HG02884 (cell line): ENCODE measurements around the gene CCDC71L.

ENCODE experiments used
- ATAC-seq: cut with Tn5 transposase; IDR thresholded peaks from one replicate; pipeline ENCODE4 v1.9.1; 2021; ENCODE audit warnings: mild to moderate bottlenecking, moderate library complexity; ENCODE audit not compliant: unreplicated experiment

The CCDC71L gene

DNA sequence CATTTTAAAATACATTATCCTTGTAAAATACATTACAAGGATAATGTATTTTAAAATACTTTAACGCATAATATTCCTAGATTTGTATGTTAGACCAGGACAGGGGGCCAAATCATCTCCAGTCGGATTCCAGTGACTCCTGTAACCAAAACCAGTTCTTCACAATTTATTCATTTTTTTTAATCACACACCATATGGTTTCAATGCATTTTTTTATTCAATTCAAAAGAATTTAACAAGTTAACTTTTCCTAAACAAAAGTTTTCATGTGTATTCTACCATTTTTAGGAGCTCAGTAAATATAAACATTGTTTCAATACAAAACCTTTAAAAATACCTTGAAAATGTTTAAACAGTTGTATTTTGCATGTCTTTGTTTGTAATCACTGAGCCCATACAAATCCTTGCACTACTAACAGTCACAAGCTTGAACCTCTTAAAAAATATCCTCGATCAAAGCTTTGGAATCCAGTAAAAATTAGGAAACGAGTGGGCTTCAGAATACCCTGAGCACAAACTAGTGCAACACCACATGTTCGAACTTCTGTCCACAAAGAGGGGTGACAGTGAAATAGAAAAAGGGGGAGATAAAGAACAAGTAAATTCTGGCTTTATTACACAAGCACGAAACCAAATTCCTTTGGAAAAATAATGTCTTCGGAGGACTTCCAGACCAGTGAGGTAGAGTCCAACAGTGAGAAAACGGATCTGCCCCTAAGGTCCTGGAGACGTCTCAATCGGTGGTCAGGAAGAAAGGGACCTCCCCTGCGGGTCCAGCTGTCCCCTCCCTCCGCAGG lies 1.6 kb downstream of the CCDC71L start:
- ATAC-seq = no peak

DNA sequence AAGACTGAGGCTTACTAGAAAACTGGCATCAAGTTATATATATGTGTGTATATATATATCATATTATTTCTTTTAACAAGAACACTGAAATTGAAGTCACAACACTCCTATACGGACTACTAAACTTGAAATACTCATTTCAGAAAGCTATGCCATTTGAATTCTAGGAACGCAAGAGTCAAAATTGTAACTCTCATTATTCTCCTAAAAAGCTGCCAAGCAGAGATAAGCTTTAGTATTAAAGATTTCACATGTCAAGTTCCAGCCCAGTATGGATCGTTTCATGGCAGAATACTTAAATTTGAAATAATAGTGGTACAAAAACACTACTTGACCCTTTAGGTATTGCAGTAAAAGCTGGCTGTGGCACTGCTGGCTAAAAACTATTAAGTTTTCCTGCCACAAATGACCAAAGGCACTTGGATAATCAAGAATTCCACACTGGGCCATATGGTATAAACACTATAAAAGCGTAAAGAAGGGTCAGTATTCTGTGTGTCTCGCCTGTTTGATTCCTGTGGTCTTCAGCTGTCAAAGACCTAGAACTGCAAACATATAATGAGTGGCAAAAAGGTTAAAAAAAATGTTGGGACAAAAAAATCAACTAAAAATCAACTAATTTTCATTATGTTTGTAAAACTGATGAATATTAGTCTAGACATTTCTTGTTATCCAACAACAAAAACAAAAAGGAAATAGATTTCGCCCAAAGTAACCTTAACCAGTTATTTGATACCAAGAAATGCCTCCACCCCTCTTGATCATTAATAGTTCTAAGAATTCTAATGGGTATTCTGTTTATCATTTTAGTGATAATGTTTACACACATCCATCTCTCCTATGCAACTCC lies 2.4 kb downstream of the CCDC71L start:
- ATAC-seq = no peak

DNA sequence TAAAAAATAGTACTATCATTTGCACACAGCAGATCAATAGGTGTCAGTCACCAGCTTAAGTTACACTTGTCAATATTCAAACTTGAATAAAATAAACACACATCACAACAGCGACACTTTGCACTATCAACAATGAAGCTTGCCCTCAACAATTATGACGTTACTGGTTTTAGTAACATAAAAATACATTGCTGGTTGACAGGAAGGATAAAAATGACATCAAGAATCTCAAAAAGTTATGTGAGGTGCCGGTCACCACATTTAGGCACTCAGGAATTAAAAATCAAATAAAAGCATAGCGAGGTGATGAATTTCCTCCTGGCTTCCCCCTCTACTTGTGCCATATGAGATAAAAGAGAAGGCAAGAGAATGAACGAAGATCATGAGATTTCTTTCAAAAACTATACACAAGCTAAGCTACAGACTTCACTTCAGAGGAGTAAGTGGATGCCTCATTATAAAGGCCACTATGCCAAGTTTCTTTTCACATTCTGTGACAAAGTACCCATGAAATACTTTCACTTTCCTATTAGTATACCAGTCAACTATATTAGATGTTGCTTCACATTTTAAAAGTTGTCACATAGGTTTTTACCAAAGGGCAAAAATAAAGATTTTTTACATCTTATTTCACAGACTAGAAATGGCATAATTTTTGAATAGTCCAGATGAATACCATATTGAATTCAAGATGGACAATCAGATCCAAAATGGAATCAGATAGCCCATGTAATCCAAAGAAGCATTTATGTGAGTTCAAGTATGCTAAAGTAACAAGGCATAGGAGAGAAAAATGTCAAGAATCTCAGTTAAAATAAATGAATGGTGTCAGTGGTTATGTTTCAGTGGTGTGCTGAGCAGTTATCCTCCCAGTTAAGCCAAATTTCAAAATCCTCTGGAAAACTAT lies 3.6 kb downstream of the CCDC71L start:
- ATAC-seq = no peak

DNA sequence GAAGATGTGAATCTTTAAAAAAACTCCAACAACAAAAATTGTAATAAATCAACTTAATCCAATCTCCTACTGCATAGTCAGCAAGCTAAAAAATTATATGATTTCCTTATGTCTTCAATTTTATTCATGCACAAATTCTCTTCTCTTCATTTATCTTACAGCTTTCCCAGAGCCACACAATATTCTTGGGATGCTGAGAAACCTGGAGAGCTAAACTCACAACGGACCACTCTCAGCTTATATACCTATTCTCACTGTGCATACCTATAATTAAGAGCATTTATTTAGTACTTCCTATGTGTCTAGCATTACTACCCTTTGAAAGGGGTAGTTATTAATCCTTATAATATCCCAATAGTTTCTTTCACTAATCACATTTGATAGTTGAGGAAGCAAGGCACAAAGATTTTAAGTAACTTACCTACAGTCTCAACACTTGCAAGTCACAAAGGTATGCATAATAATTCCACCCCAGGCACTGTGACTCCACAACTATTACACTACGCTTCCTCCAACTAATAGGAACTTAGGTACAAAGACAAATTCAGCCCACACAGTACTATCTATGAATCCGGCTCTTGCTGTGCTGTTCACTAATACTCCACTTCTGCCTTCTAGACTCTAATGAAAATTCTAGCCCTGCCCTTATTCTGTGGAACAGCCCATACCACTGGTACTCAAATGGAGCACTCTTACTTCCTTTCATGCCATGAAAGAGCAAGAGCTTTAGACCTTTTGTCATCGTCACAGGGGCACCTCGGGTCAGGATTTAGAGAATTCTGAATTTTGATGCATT lies 5.1 kb downstream of the CCDC71L start:
- no peak for ATAC-seq

DNA sequence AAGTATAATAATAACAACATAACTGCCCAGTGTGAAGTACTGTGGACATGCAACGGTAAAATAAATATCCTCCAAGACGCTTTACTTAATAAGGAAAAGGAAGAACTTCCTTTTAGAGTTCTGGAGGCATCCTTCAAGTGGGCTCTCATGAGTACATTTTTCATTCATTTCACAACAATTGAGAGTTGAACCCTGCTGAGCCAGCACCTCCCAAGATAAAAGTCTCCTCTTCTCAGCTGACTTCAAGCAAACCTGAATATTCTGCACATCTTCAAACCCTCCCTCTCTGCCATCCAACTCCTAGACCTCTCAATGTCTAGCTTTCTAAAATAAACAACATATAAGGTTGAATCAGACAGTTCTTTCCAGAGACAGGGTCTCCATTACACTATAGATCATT lies 7.5 kb downstream of the CCDC71L start:
- no peak for ATAC-seq

DNA sequence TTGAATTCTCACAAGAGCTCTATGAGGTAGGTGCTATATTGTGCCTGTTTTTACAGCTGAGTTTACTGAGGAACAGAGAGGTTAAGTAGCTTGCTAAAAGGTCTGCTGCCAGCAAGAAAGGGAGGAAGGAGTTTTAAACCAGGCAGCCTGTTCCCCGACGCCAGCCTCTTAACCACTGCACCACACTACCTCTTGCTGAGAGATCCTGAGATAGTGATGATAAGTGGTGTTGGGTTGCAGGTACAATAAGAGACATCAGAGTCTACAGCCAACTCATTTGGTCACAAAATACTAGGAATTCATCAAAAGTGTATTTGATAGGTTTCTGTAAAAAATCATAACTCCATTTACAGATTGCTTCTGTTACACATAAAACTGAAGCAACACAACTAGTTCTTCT lies 8.0 kb downstream of the CCDC71L start:
- ATAC-seq = no peak

DNA sequence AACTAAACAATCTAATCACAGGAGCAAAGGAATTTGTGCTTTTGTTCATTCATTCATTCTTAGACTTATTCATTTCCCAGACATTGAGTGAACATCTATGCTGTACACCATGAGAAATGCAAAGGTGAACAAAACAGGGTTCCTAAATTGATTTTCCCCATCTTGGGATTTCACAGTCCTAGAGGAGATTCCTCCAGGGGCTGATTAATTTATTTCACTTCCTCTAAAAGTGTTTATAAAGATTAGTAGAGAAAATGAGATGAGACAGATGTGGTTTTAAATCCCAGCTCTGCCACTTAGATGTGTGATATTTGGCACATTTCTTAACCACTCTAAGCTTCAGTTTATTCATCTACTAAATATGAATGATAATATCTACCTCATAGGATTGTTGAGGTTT lies 8.9 kb downstream of the CCDC71L start:
- ATAC-seq = no peak

DNA sequence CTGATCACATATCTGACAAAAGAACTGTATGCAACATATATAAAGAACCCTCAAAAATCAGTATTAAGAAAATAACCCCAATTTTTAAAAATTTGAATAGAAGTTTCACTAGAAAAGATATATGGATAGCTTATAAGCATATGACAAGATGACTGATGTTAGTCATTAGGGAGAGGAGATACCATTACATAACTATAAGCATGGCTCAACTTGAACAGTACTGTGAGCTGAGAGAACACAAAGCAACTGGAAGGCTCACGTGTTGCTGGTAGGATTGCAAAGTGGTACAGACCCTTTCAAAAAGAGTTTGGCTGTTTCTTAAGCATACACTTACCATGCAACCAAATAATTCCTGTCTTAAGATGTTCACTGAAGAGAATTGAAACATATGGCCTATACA lies 14.7 kb downstream of the CCDC71L start:
- ATAC-seq = no peak

DNA sequence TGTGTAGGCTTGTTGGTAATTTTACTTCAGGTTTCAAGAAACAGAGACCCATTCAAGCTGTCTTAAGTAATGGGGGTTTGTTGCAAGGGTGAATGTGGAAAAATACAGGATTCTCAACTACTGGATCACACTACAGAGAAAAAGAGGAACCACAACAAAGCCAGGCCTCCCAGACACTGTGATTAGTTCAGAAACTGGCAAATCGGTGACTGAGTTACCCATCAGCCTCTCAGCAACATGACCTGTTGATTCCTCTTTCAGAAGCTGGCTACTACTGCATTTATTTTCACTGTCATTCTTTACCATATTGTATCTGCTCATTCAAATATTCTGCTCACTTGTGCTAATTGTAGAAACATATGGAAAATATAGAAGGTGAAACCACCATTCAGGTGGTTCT lies 16.0 kb downstream of the CCDC71L start:
- ATAC-seq = no peak

DNA sequence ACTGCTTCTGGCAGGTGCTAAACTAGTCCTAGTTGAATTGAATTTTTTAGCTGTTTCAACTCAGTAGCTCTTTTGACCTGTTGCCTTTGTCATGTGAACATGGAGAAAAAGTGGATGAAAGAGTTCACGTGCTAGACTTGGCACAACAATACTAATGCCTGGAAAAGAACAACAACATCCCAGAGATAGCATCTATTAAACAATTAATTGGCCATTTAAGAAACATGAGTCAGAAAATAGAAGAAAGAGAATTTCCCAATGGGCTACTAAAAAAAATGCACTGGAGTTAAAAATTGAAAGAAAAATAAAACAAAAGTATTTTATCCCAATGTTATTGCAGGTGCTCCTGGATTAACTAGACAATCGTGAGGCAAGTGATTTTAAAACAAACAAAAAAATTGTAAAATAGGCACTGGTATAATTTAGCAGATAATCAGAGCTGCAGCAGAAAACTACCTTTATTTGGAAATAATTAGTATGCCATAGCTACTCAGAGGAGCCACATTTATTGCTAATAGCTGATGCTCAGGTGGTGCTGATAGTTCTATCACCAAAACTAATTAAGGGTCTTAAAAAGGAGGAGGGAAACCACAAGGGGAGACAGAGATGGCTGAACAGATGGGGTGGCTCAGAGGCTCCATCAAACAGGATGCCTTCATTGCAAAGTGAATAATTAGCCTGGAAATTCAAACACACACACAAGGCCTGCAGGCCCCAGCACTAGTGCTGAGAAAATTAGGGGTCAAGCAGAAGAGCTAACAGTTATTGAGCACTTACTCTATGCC lies 17.6 kb downstream of the CCDC71L start:
- ATAC-seq = no peak

DNA sequence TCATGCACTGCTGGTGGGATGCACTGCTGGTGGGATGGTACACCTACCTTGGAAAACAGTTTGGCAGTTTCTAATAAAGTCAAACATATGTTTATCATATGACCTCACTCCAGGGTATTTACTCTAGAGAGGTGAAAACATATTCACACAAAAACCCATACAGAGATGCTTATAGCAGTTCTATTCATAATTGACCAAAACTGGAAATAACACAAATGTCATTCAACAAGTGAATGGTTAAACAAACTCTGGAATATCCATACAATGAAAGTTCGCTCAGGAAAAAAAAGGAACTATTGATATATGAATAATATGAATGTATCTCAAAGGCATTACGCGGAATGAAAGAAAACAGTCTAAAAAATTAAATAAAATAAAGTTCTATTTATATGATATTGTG lies 19.5 kb downstream of the CCDC71L start:
- no peak for ATAC-seq

DNA sequence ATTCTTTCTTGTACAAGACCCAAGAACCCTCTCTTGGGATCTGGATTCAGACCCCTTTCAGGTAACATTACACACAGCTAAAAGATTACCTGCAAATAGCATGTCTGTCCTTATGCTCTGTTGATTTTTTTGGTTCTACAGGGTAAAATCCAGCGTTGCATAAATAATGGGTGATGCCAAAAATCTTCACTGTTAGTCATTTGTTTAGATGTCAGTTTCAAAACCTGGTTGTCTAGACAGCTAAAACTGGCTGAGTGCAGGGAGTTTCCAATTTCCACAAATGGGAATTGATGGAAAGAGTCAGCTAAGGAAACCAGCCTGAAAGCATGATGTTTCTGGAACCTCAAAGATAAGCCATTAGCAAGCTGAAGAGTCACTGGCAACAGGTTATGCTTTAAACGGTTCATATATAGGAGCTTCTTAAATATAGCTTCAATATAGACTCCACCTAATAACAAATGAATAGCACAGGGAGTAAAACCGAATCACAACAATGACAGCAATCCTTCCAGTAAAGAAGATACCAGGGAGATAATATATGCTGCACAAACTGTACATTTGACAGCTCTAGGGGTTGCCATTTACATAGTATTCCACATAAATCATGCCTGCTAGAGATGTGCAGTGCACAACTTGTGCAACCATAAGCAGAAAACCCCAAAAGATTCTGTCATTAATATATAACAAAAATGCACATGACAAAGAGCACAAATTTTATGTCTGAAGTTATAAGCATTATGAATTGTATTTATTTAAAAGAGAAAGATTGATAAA lies 20.4 kb downstream of the CCDC71L start:
- no peak for ATAC-seq

DNA sequence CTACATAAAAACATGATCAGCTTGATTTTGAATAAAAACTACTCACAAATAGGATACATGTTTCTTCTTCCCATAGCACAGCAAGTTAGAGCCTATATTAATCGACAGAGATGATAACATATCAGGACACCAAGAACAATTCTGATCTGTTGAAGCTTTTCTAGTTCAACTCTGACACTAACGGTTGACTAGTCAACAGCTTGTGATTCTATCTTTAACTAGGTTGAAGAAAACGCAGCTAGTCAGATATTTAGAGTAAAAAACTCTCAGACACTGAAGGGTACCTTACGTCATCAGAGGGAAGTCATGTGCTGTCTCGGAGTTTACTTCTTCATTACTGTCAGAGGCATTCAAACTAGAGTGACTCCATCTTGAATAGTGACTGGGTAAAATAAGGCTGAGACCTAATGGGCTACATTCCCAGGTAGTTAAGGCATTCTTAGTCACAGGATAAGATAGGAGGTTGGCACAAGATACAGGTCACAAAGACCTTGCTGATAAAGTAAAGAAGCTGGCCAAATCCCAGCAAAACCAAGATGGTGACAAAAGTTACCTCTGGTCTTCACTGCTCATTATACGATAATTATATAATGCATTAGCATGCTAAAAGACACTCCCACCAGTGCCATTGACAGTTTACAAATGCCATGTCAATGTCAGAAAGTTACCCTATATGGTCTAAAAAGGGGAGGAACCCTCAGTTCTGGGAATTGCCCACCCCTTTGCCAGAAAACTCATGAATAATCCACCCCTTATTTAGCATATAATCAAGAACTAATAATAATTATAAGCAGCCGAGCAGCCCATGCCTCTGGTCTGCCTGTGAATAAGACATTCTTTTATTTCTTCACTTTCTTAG lies 21.3 kb downstream of the CCDC71L start:
- no peak for ATAC-seq

DNA sequence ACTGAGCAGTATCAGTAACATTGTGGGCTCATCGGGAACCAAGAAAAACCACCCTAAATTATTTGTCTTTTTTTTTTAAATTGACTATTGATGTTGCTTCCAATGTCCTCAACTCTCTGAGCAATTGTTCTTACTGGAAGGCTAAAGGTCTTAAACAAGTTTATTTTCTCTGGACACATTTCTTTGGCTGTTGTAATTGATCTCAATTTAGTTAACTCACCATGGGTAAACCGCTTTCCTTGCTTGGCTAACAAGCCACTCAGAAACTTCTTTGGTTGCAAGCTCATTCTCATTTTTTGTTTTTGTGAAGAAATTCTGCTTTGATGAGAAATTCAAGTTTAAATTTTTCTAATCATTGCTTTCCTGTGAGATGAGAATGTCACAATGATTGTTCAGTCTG lies 25.5 kb downstream of the CCDC71L start:
- ATAC-seq = no peak

DNA sequence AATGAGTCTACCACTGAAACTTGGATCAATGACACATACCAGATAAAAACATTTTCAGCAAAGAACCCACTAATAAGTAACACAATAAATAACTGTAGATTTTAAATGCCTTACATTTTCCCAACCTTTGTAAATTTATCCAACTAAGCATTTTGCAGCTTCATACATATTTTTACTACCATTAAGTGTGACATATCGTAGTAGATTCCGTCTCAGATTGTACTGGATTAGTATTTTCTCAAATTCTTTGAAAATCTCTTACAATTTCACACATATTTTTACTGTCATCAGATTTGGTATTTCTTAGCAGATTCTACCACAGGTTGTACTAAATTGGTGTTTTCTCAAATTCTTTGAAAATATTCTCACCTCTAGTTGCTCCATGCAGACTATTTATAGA lies 26.0 kb downstream of the CCDC71L start:
- ATAC-seq = no peak

DNA sequence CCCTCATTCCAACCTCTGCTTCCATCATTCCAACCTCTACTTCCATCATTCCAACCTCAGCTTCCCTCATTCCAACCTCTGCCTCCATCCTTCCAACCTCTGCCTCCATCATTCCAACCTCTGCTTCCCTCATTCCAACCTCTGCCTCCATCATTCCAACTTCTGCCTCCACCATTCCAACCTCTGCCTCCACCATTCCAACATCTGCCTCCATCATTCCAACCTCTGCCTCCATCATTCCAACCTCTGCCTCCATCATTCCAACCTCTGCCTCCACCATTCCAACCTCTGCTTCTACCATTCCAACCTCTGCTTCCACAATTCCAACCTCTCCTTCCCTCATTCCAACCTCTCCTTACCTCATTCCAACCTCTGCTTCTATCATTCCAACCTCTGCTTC lies 30.3 kb downstream of the CCDC71L start:
- ATAC-seq = no peak

DNA sequence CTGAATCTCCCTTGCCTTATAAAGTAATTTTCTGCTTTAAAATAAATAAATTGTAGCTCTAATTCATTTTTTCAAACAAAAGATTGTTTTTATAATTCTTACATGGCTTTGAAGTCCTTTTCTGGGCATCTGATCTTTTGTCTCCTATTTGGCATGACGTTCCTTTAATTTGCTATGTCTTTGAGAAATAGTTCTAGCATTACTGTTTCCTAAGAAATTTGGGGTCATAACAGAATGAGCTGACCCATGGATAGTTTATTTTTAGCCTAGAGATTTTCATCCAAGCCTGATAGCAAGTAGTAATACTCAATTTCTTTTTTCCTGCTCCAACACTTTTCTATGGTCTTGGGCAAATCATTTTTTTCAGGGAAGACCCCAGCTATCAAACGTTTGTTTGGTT lies 31.4 kb downstream of the CCDC71L start:
- no peak for ATAC-seq
